NT2/D1 (cell line): ENCODE data around the gene INSC.

Source experiments
- SUZ12 ChIP-seq: IDR thresholded peaks from 2 replicates; pipeline ENCODE4 v1.6.1; 2011; ENCODE audit not compliant: insufficient read length, insufficient read depth; ENCODE audit errors: extremely low read depth
- ZNF274 ChIP-seq: IDR thresholded peaks from 2 replicates; pipeline ENCODE4 v1.6.1; 2011; ENCODE audit warnings: mild to moderate bottlenecking, low read depth, low read length

- TF ChIP-seq SUZ12 (no peak), ZNF274 (no peak)
Observed at GRCh38 chr11:15071556-15072255, 43.0 kb upstream of the INSC start.
